Urothelium cell line (cell line): Measurements from ENCODE around the gene NKX1-1.

ENCODE experiments used
- DNase-seq: peaks from one replicate; pipeline ENCODE4 v3.0.0; 2011; ENCODE audit warnings: low spot score, mixed read lengths
- FAIRE-seq: peaks from 2 replicates; lab custom pipeline; 2011; peaks lifted over from hg19 to GRCh38; lab: Jason Lieb, UNC

Gene NKX1-1

DNA sequence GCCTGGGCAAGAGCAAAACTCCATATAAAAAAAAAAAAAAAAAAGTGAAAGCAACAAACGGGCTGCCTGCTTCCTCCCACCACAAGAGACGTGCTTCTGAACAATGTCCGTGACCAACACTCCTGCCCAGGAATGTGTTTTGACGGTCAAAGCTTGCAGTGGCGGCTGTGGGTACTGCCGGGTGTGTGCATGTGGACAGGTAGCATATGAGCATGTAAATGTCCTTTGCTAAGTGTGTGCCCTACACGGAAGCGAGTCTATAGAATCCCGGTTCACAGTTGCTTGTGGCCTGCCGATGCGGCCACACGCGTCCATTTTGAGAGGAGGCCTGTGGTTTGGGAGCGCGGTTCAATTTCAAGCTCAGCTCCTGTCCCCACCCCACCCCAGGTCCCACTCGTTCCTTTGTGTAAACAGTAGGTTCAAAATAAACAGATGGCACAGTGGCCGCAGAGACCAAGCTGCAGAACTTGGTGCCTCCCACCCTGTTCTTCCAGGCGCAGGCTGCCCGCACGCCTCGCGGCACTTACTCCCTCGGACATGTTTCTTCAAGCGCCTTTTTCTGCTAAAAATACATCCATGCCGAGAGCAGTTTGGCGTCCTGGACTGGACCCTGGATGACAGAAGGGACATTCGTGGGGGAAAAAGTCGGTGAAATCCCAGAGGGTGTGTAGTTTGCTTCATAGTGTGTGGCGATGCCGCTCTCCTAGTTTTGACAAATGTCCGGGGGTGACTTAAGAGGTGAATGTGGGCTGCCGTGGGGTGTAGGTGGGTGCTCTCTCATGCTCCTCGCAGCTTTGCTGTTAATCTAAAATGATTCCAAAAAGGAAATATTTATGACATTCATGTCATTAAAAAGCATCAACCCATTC, 11.5 kb upstream of the NKX1-1 start:
- FAIRE-seq (no peak), DNase-seq (no peak)

DNA sequence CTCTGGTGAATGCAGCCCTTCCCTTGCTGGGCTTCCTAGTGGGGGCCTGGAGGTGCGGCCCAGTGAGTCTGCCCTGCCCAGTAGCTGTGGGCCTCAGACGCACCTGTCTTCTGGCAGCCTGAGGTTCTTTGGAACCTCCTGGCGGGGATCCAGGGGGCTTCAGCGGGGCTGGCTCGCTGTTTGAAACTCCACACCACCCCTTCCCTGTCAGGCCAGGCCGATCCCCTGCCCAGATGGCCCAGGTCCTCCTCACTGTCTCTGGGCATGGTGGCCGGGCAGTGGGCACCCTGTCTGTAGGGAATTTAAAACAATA, 10.7 kb upstream of the NKX1-1 start:
- FAIRE-seq, result no peak
- no peak for DNase-seq

DNA sequence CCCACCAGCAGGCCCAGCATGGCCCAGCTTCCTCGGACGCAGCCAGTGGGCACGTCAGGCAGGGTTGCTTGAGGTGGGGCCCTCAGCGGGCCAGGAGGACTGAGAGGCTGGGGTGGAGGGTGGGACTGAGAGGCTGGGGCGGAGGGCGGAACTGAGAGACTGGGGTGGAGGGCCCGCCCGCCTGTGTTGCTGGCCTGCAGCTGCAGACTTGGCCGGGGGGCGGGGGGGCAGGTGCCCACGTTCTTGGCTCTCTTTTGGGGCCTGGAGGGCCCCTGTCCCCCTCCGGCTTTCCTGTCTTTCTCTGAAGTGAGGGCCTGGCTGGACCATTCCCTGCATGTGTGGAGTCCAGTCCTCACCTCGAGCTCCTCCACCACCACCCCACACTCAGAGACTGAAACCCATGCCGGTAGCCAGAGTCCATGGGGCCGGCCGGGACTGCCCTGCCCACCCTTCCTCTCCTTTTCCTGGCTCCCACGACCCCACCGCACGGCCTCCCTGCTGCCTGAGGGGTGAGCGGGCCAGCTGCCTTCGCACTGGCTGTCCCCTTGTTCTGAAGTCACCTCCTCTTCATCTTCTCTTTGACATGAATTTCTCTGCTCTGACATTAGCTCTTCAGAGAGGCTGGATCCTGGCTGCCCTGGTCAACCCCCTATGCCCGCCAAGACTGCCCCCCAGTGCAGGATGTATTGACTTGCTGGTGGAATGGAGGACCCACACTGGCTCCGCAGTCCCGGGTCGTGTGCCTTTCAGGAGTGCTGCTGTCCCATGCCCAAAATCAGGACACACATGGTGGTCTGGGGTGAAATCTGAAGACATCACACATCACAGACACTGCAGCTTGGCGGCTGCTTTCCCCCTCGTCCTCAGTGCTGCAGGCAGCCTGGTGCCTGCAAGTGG, 10.1 kb upstream of the NKX1-1 start:
- FAIRE-seq, result no peak
- DNase-seq, result no peak

DNA sequence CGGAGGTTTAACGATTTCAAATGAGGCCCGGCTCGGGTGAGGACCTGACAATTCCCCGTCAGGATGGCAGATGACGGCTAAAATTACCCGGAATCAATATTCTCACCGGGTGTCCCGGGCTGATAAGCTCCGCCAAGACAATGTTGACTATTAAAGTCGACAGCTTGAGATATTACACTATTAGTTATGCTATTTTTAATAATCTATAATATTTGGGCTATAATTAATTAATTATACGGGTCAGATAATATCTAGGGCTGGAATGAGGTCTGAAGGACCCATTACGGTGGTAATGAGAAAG, 9.4 kb upstream of the NKX1-1 start:
- FAIRE-seq, result no peak

DNA sequence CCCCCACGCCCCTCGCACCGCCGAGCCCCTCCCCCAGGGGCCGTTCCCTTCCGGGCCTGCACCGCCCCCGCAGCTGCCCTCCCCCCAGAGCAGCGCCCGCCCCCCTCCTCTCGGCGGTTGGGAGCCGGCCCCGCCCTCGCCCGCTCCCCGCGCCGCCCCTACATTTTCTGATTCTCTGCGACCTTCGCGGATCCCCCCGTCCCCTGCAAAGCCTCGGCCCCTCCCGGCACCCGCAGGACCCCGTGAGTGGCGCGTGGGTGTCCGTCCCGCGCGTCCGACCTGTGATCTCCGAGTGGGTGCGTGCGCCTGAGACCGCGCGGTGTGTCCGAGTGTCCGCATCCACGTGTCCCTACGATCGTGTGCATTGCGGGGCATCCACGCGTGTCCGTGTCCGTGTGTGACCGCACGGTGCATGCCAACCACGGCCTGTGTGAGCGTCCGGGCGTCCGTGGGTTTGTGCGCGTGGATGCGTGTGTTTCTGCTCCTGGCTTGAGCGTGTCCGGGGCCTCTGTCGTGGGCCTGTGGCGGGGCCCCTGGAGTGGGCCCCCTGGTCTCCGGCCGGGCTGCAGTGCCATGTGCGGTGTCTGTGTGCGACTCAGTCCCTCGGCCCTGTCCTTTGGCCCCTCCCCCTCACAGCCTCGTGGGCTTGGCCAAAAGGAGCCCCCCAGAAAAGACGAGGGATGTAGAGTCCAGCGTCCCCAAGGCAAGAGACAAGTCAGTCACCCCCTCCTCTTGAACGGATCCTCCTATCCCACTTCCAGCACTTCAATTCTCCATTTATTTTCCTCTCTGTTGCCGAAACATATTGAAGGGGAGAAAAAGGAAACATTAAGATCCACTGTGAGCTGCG, 8.8 kb upstream of the NKX1-1 start:
- DNase-seq (peak; percentile 3), FAIRE-seq (no peak)

More for the DNA sequence above, 9.4 kb upstream of the NKX1-1 start:
- DNase-seq, result no peak

DNA sequence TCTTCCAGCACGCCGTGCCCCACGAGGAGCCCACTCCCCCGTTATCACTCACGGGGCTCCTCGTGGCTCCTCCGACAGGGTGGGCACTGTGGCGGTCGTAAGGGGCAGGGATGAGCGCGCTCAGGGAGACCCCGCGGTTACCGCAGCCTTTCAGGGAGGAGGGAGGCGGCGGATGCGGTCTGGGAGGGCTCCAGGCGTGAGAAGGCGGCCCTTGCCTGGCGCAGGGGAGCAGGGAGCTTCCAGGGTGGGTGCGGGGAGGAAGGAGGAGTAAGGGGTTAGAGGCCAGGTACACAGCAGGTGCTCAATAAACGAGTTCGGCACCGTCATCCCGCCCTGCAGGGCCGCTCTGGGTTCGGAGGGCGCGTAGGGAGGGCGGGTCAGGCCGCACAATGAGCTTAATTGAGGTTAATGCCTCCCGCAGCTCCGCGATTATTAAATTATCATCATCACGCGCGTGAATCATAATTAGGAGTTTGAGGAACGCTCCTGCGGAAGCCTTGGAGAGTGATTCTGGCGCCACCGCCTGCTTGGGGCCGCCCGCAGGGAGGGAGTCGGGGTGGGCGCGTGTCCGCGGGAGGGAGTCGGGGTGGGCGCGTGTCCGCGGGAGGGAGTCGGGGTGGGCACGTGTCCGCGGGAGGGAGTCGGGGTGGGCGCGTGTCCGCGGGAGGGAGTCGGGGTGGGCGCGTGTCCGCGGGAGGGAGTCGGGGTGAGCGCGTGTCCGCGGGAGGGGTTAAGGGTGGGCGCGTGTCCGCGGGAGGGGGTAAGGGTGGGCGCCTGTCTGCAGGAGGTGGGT, 7.6 kb upstream of the NKX1-1 start:
- FAIRE-seq (no peak), DNase-seq (peak; percentile 1)

DNA sequence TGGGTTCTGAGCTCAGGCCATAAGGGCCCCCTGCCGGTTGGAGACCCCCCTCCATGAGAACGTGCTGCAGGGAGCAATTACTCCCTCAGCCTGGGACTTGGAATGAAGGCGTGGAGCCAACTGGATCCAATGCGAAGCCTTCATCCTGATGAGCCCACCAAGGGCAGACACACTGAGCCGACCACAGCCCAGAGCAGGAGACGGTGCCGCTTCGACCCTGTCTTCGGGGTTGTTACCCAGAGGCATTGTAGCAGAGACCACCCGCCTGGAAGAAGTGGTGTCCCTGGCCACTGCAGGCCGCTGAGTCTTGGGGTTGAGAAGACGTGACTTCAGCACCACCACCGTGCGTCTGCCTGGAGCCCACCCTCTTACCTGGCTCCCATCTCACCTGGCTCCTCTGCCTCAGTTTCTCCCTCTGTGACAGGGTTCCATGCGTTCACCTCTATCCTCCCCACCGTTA, 7.0 kb upstream of the NKX1-1 start:
- no peak for FAIRE-seq

DNA sequence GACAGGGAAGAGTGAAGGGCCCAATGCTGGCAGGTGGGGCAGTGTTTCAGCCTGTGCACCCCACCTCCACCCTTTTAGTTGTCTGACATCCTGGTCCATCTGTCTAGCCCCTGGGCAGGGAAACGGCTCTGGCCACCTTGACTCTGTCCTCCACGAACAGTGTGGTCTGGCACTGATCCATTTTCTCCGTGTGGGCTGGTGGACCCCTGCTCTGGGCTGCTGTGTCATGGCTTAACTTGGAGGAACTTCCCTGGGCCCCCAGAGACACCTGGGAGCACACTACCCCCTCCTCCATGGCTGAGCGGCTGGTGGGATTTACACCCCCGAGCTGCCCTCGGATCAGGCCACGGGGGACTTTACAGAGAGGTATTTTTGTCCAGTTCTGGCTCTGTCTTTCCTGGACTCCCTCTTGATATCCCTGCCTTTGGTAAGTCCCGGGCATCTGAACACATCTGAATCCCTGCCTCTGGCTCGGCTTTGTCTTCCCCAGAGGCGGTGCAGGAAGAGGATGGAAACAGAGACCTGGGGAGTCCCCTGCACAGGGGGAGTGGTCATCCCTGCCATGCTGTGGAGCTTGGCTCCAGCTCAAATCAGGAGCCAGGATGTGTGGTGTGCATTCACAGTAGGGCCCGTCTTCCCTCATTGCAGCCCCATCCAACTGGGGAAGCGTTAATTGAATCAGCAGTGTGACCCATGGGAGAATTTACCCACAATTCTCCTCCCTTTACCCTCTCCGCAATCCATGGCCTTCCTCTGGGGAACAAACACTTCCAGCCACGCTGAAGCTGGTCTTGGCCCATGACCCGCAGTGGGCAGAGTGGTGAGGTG, 6.3 kb upstream of the NKX1-1 start:
- no peak for FAIRE-seq
- DNase-seq, result peak; percentile 3

More for the DNA sequence above, 7.0 kb upstream of the NKX1-1 start:
- peak; percentile 1 for DNase-seq

DNA sequence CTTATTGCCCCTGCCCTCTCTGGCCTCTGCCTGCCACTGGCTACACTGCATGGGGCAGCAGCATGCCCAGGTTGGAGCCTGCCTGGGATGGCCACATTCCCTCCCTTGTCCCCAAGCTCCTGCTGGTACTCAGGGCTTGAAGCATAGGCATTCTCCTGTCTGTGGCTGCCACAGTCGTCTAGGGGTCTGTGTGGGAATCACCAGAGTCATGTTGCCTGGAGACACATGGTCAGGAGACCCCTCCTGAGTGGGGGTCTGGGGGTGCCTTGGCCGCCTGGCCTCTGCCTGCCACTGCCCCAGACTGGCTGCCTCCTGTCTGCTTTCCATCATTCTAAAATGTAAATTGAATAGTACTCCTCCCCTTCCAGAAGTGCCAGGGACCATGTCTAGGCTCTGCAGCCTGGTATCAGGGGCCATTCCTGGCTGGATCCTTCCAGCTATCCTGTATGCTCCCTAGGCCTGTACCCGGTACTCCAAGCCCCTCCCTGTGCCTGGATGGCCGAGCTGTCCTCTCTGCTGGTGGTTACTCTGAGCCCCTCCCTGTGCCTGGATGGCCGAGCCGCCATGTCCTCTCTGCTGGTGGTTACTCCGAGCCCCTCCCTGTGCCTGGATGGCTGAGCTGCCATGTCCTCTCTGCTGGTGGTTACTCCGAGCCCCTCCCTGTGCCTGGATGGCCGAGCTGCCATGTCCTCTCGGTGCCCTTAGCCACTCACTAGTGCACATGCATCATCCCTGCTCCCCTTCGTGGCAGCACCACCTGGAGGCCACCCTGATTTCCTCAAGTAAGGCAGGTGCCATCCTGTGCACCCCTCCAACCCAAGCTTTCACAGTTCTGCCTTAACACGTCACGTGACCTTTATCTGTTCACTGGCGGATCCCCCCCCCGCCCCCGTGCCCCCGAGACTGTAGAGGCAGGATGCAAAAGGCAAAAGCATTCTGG, 5.5 kb upstream of the NKX1-1 start:
- FAIRE-seq (no peak), DNase-seq (peak; percentile 5)

DNA sequence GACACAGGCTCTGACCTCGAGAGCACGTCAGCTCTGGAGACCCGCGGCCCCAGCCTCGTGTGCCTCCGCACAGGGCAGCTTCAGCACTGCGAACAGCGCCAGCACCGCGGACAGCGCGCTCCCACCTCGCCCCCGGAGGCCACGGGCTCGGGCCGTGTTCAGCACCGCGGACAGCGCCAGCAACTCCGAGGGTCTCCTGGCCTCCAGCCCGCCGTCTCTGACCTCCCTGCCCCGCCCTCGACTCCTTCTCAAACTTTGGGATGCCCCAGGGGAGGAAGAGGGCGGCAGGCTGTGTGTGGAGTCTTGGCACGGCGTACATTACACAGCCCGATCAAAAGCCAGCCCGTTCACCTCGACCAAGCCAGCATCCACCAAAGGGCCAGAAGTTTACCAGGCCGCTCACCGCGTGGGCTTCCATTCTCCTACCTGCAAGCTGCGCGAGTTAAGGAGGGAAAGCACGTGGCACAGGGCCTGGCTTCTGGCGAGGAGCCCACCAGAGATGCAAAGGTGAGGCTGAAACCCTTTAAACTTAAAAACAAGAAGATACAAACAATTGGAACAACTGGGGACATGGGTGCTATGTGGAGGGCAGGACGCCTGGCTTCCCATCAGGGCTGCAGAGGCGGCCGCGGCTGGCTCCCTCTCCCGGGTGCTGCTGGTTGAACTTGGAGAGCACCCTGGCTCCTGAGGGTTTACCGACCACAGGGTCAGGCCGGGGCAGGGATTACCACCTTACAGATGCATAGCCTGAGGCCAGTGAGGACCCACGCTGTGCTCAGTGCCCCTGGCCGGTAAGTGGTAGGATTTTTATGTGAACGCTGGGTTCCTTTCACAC, 4.5 kb upstream of the NKX1-1 start:
- DNase-seq, result peak; percentile 78
- FAIRE-seq, result no peak

DNA sequence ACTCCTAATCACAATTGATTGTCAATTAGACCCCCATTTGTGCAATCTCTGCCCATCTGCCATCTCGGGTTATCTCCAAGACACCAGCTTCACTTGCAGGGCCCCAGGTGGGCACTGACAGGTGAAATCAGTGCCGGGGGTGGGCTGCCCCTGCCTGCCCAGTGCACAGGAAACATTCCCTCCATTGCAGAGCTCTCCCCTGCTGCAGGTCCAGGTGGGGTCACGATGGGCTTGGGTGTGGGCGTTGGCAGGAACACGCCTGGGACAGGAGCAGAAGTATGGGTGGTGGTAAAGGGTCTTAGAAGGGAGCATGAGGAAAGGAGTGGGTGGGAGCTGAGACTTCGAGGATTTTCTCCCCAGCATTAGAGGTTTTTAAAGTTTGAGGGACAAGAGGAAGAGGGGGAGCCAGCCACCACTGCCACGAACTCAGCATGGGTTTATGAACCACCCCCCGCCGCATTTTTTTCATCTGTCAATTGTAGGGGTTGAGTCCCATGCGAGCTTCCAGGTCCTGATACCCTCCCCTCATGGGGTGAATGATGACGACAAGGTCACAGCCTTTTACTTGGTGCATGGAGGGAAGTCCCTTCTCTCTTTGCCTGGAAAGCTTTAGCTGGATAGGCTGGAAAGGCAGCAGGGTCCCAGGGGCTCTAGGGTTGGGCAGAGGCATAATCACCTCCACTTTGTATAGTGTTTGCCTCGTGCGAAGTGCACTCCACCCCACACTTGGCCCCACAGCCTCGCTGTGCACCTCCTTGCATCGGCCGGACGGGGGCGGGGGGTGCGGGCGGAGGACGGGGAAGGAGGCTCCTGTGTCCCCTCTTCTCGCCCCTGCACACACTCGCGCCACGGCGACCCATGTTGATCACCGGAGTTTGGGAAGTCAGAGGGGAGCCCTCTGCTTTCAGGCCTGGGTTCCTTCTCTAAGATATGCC, 3.5 kb upstream of the NKX1-1 start:
- DNase-seq (no peak), FAIRE-seq (no peak)

DNA sequence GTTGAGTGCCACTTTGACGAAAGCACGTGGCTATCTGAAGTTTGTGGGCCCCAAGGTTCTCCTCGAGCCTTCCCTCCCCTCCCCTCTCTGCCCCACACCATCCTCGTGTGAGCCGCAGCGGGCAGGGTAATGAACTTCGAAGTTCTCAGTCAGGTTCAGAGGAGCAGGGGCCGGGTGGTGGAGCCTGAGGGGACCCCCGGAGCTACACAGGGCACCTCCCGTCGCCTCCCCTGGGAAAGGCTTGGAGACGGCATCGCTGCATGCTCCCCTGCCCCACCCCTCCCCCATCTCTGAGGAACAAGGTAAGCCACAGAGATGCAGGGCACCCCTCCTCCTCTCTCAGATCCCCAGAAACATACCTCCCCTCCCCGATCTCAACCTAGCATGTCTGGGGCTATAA, 2.8 kb upstream of the NKX1-1 start:
- FAIRE-seq (no peak), DNase-seq (no peak)

DNA sequence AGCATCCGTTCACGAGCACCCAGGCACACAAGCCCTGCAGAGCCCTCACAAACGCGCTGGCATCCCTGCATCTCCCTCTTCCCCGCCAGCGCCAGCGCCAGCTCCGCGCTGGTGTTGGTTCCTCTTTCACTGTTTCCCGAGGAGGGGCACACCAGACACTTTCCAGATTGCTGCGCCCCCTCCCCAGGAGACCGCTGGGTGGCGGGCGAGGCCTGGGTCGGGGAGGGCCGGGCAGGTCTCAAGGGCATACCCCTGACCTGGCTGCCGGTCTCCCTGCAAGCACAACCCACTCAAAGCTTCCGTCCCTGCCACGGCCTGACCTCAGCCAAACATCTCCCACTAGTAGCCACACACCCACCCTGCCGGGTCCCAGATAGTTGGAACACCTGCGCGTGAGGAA, 2.2 kb upstream of the NKX1-1 start:
- DNase-seq (no peak), FAIRE-seq (no peak)

DNA sequence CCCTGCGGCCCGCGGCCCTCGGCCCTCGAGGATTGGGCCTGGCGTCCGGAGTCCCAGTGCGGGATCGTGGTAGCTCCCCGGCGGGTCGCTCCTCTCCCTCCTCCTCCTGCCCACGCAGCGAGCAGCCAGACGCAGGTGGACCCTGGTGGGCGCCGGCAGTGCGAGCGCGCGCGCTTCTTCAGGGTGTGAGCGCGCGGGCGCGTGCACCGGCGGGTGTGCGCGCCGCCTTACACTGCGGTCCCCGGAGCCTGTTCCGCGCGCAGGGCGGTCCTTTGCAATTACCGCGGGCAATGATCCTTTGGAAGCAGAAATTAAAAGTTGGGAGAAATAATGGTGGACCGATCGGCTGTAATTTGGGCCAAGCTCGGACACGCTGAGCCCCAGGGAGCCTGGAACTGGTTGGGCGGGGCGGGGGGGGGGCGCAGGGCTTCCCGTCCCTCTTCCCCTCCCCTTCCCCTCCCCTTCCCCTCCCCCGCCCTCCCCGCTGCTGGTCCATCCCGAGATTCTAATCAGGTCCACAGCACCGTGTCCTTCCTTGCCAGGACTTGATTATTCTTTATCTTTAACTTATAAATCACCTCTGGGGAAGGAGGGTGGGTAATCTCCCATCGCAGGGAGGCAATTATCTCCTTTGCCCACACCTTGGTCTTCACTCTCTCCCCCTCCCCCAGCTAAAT, 1.6 kb upstream of the NKX1-1 start:
- DNase-seq (no peak), FAIRE-seq (no peak)

DNA sequence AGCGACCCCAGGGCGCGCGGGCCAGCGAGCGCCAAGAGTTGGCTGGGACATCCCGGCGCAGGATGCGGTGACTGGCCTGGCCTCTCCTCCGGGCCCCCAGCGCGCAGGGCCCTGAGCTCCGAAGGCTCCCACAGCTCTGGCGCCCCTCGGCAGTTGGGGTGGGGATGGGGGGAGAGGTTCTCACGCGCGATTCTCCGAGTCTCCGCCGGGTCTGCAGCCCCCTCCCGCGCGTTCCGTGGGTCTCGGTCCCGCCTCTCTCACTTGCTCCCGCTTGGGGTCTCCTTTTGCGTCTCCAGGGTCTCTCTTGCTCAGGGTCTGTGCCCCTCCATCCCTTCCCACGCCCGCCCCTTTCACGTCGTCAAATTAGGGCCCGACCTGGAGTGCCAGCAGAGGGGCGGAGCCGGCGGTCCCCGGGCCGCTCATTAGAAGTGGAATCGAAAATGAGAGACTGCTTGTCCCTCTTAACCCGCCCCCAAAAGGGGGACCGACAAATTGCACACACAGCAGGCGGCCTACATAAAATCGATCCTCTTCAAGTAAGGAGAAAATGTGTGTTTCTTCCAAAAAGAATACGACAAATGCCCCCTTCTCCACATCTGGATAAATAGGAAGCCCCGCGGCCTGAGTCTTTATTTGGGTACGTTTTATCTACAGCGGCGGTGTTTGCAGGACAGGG, 877 bp upstream of the NKX1-1 start:
- DNase-seq, result no peak
- FAIRE-seq, result no peak
